HG02970 (cell line): Measurements from ENCODE around the gene EIF1B.

Experiments used
- ATAC-seq: cut with Tn5 transposase; IDR thresholded peaks from one replicate; pipeline ENCODE4 v1.9.1; 2021; ENCODE audit warnings: mild to moderate bottlenecking, moderate library complexity, moderate number of reproducible peaks; ENCODE audit not compliant: unreplicated experiment, low FRiP score

The EIF1B gene

DNA sequence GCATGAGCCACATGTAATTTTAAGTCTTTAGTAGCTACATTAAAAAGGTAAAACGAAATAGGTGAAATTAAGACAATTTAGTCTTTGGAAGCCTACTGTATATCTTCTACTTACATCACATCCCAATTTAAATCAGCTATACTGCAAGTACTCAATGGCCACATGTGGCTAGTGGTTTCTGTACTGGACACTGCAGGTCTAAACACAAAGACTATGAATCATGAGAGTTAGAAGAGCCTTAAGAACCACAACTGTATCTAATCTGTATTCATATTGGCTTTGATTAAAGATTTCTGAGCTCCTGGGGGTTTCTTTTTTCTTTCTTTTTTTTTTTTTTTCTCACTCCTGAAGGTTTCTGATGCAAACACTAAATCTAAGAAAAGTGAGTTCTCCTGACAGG lies 2.3 kb upstream of the EIF1B start:
- ATAC-seq, result no peak

DNA sequence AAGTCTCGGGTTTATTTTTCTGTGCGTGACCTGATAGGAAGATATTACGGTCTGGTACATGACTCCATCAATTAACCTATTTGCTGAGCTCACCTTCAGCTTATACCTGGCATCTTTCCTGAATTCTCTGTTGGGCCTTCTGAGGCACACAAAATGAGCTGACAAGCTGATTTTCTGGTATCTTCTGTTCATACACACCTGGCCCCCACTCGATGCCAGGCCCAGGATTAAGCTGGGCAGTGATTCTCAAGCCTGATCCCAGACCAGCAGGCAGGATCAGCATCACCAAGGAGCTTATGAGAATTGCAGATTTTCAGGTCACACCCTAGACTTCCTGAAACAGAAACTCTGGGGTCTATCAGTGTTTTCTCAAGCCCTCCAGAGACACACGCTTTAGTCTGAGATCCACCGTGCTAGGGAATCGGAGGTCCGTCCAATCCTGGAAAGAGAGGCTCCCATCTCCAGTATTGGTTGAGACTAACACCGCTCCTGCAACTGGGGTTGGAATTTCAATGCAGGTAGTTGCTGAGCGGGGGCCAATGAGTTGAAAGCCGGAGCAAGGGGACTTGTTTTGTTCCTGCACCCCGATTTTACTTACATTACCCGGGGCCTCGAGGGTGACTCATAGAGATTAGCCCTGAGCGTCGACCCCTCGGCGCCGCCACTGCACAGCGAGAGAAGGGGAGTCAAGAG lies 636 bp upstream of the EIF1B start:
- no peak for ATAC-seq

DNA sequence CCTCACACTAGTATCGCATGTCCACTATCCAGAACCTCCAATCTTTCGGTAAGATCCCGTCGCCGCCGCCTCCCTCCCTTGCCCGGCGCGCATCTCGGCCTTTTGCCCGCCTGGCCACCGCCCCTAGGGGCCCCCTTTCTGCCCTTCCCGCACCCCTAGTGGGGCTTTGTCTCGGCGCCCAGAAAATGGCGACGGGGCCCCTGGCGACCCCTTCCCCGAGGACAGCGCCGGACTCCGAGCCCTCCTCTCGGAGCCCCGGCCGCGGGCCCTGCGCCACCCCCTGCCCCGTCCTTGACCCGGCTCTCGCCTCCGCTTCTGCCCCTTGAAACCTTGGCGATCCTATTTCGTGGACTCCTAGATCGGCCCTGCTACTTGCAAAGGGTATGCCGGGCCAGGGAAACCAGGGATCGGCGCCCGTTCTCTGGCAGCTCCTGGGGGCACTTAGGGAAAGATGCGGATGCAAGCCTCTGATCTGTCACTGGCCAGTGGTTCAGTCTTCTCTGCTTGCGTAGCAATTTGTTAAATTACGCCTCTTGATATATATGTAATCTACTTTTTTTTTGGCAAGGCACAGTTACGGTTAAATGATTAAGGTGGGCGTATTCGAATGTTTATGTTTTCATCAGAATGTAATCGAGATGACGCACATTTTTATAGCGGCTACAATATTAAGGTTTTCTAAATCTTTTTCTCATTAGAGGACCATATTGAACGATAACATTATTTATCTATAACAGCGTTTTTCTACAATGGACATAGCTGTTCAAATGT lies 603 bp downstream of the EIF1B start:
- peak; percentile 31 for ATAC-seq

DNA sequence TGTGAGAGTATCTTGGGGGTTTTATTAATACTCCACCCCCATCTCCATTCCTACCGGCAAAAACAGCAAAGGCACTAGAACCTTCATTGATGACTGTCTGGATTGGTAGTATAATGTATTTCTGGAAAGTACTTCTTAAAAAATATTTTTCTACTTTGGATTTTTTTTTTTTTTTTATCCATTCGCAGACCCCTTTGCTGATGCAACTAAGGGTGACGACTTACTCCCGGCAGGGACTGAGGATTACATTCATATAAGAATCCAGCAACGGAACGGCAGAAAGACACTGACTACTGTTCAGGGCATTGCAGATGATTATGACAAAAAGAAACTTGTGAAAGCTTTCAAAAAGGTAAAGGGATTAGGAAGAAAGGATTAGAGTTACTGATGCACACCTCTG lies 1.2 kb downstream of the EIF1B start:
- no peak for ATAC-seq

DNA sequence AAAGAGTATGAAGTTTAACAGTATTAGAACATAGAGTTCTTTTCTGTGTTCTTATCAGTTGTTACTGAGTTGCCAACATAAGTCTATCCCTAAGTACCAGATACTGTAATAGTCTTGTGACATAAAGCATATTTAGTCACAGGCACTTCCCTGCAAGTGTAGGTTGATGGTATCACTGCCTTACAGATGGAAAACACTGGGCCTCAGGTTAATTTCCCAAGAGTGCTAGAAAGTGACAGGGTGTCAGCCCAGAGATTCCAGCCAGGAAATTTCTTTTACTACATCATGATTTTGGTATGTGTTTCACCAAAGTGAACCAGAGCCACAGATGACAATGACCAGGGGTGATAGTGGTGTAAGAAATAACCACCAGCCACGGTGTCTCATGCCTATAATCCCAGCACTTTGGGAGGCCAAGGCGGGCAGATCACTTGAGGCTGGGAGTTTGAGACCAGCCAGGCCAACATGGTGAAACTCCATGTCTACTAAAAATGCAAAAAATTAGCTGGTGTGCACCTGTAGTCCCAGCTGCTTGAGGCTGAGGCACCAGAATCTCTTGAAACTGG lies 3.2 kb downstream of the EIF1B start:
- no peak for ATAC-seq

DNA sequence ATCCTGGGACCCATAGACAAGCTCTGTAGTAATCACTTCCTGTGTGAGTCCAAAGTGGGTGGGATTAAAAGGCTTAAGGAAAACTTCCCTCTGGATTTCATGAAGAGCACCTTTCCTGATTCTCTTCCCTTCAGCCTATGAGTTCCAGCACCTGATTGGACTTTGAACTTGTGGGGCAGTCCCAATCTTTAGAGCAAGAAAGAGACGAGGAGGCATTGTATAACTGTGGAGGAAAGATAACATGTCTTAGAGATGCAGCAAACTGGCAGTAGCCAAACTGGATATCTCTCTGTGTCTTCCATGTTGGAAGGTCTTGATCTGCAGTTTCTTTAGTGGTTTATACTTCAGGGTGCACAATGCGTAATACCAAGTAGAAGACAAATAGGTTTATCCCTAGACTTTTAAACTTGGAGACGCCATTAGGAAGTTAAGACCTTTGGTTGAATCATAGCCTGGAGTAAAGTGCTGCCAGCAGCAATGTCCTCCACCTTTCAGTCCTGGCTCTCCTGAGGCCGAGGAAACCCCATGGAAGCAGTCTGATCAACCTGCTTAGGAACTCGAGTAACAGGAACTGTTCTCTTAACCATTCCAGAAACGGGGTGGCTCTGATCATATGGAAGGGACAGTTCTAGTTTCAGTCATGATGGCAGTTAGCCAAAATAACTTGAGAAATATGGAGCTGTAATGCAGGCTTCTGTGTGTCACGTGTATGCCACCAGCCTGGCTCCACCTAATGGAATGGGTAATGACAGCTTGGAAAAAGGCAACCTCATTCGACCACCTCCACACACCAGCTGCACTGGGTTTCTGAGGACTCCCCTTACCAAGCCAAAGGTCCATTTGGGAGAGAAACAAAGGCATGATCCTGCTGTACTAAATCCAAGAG lies 4.7 kb downstream of the EIF1B start:
- no peak for ATAC-seq

DNA sequence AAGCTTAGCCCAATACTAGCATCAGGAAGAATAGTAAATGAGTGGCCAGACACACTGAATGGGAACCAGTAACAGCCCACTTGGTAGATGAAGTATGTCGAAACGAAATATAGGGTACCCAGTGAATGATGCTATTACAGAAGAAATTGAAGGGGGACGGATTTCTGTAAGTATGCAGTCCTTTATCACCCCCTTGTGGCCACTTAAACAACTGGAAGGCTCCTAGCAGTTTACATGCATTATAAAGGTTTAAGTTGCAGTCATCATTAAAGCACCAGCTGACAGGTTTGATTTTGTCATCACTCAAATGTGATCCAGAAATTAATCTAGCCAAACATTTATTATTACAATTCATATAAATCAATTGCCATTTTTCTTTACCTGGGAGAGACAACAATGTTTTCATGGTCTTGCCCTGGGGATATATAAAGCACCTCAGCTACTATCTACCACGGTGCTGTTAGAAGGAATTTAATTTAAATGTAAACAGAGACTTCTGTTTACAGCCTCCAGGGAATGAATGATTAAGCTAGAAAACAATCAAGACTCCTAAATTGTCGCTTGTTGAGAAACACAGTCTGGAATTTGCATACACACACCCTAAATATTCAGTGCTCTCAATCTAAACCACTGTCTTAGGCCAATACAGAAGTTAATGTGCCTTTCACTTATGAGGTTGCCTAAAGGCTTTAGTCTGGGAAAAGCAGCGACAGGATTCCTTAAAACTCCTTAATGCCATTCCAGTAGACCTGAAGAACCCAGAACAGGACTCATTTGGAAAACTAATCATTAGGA lies 7.8 kb downstream of the EIF1B start:
- ATAC-seq, result peak; percentile 65

DNA sequence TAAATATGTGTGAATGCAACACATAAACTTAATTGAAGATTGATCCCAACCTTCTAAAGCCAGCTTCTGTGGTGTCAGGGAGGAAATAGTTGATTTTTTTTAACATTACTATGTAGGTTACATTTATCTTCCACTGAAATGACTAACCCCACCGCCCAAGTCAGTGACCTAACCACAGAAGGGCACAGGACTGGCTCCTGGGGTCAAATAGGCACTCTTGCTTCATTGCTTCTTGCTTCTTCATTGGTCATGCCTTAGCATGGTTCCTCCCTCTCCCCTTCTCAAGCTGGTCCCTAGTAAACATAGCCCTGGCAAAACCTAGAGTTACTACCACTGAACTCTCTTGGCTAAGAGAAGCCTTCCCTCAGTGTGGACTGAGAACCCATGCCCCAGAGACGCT lies 12.3 kb downstream of the EIF1B start:
- no peak for ATAC-seq

DNA sequence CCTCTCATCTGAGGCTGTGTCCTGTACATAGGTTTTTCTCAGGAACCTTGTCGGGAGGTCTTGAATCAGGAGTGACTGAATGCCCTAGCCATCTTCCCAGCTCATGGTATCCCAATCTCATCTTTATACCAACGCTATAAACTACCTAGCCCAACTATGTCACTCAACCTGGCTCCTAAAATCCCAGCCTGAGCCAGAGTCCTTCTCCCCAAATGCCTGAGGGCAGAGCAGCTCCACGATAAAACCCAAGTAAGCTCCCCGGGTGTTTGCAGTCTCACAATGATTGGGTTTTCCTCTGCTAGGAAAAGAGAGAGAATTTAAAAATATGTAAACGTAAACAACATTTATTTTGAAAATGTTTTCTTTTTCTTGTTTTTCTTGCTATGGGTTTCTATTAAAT lies 14.4 kb downstream of the EIF1B start:
- ATAC-seq, result no peak

DNA sequence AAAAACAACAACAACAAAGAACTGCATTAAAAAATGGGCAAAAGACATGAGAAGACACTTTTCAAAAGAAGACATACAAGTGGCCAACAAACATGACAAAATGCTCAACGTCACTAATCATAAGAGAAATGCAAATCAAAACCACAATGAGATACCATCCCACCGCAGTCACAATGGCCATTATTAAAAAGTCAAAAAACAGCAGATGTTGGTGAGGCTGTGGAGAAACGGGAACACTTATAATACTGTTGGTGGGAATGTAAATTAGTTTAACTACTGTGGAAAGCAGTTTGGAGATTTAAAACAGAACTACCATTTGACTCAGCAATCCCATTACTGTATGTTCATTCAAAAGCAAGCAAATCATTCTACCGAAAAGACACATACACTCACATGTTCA lies 15.1 kb downstream of the EIF1B start:
- no peak for ATAC-seq

DNA sequence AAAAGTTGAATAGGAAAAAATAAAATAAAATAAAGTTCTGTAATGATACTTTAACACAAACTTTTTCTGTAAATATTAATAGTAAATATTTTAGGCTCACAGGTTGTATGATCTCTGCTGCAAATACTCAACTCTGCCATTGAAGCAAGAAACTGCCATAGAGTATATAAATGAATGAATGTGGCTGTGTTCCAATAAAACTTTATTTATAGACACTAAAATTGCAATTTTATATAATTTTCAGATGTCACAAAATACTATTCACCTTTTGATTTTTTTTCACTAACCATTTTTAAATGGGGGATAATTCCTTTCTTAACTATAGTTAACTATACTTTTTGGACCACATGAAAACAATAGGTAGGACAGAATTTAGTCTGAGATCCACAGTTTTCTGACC lies 16.0 kb downstream of the EIF1B start:
- ATAC-seq, result no peak

DNA sequence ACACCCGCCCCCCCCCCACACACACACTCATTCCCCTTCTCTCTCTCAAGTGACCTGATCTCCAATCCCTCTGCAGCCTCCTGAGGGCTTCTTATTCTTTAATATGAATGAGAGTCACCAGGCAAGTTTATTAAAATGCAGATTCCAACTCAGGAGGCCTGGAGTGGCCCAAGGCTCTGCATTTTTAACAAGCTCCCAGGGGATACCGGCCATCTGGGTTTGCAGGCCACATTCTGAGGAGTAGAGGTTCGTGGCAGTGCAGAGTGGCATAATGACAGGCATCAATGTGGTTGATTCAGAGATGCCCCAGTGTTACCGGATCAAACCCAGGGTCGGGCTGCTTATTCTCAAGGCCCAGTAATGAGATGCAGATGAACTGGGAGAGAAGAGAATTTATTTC lies 18.9 kb downstream of the EIF1B start:
- ATAC-seq, result no peak

DNA sequence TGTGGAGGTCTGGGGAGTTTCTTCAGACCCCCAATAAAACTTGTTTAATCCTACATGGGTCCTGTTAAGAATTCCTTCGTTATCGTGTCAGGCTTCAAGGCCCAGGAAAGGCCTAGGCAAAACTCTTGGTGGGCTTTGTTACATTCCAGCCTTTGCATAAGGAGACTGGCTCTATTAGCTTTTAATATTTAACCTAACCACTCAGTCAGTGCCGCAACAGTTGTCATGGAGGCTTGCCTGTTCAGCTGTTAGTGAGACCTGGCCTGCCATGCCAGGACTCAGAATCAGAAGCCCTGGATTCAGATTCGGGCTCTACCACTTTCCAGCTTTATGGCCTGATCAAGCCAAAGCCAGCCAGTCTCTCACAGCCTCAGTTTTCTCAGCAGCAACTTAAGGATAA lies 19.6 kb downstream of the EIF1B start:
- ATAC-seq, result no peak

DNA sequence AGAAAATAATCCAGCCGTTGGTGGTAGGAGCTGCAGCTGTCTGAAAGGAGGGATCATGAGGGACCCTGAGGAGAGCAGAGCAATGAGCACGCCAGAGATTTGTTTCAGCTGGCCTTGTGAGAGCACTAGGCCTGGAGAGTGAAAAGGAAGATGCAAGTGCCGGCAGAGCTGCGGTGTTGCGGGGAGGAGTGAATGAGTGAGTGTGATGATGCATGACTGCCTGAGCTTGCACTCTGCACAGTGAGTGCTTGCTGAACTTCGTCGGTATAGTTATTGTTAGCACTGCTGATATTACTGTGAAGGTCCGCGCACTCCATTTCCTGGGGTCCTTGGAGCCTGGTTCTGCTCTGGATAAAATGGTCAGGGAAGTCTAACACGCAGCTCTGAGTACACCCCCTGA lies 23.2 kb downstream of the EIF1B start:
- no peak for ATAC-seq

DNA sequence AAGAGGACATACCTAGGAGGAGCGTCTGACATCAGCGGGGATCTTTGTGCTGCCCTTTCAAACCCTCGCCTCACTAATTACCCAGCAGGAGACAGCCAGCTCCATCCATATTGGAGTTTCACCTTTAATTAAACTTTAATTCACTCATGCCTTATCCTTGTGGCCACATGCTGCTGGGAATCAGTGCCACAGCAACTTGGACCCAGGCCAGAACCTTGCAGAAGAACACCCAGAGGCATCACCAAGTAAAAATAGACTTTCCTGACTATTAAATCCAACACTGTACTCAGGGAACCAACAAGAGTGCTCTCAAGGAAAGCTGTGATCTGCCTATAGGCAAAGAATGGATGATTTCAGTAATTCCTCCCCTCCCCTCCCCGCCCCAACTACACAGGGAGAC lies 23.9 kb downstream of the EIF1B start:
- ATAC-seq, result no peak

DNA sequence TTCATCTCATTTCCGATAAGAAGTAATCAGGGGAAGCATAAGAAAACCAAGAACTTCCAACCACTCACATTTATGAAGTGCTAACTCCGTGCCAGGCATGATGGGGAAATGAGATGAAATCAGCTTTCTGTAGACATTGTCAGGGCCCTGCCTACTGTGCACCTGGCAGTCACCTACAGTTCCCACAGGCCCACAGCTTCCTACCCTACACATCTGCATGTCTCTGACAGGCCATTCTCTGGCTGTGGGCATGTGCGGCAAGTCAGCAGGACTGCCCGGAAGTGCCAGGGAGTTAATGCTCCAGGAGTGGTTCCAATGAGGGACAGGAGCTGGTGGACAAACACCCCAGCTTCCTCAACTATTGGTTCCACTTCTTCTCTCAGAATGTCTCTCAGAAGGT lies 24.3 kb downstream of the EIF1B start:
- ATAC-seq, result no peak

DNA sequence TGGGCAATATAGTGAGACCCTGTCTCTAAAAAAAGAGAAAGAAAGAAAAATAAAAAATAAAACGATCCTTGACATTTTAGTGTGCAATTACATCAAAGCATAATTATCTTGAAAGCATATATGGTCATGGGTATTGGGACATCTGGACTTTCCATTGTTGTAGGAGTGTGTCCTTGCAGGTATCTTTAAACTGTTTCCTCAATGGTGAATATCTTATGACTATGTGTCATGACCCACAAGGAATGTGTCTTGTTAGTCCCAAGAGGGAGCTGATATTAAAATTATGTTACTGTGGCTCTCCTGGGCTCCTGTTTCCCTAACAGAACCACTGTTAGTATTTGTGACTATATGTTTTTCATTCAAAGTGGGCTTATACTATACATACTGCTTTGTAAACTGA lies 26.6 kb downstream of the EIF1B start:
- no peak for ATAC-seq

DNA sequence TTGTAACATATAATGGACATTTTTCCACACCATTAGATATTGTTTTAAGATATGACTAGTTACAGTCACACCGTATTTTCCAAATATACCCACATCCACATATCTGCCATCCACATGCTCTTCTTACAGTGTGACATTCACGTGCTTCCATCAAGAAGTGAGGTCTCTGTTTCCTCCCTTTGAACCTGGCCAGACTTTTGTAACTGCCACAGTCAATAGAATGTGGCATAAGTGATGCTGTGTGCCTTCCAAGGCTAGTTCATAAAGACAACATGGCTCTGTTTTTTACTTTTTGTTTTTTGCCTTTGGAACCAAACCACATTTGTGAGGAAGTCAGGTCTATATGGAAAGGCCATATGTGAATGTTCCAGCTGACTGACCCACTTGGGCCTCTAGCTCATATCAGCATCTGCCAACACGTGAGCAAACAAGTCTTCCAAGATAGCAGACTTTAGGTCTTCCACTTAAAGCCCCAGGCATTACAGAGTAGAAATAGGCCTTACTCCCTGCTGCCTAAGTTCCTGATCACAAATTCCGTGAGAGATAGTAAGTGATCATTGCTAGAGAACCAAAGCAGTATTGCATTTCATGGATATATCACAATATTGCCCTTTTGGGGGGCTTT lies 27.1 kb downstream of the EIF1B start:
- ATAC-seq, result no peak

DNA sequence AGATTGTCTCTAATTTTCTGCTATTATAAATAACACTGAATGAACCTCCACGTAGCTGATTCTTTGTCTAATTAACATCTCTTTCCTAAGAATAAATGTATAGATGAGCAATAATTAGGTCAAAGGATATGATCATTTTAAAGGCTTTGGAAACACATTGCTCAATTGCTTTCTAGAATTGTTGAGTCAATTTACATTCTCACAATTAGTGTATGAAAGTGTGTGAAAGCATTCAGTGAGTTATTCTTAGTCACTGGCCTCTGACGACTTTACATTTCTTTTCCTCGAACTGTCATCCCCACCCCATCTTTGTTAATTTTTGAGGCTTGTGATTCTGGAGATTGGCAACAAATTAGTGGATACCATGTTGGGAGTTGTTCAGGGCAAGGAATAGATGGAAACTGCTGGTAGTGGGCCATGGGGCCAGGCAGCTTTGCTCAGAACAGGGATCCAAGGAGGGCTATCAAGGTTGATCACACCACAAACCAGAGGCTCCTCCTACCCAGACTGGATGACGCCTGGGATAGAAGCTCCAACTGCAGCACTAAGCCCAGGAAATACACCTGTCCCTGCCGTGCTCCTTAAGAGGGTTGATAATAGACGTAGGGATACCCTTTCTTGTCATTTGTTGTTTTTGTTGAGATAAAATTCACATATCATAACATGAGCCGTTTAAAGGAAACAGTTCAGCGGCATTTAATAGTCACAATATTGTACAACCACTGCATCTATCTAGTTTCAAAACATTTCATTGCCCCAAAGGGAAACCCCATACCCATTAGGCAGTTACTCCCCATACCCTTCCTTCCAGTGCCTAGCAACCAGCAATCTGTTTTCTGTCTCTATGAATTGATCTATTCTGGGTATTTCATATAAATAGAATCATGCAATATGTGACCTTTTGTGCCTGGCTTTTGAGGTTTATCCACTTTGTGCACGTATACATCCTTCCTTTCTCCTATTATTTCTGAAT lies 27.9 kb downstream of the EIF1B start:
- no peak for ATAC-seq
